ENCODE measurements around the gene MLLT1.

DNA sequence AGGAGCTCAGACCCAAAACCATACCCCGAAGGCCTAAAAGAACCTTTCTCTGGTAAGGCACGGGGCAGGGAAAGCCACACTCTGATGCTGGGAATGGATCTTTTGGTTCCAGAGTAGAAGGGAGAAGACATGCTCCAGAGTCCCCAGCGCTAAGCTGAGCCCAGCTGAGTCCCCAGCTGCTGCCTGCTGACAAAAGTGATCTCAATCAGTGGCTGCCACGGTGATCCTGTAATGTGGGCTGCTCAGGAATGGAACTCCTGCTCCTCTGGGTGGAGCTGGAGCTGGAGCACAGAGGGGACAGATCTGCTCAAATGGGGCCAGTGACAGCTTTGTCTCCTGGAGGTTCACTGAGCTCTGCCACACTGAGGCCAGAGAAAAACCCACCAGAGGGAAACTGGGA lies 70.5 kb downstream of the MLLT1 start:
- TF ChIP-seq, protein P1, sequence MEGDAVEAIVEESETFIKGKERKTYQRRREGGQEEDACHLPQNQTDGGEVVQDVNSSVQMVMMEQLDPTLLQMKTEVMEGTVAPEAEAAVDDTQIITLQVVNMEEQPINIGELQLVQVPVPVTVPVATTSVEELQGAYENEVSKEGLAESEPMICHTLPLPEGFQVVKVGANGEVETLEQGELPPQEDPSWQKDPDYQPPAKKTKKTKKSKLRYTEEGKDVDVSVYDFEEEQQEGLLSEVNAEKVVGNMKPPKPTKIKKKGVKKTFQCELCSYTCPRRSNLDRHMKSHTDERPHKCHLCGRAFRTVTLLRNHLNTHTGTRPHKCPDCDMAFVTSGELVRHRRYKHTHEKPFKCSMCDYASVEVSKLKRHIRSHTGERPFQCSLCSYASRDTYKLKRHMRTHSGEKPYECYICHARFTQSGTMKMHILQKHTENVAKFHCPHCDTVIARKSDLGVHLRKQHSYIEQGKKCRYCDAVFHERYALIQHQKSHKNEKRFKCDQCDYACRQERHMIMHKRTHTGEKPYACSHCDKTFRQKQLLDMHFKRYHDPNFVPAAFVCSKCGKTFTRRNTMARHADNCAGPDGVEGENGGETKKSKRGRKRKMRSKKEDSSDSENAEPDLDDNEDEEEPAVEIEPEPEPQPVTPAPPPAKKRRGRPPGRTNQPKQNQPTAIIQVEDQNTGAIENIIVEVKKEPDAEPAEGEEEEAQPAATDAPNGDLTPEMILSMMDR (conservative IDR thresholded peaks at IDR 0.05; ENCODE audit: low read length) = no peak
- TF ChIP-seq EZH2phosphoT487 (IDR thresholded peaks at IDR 0.05; ENCODE audit: borderline replicate concordance, low read depth, low read length) = no peak

All from OCI-LY7 (cell line).